Keratinocyte (primary cell): ENCODE results near the gene C11orf52.

Experiments used
- EZH2 ChIP-seq: IDR thresholded peaks from one replicate; pipeline ENCODE4 v1.6.1; 2012; ENCODE audit warnings: inconsistent platforms, mild to moderate bottlenecking, low read length, moderate library complexity
- TF ChIP-seq, protein P1 (sequence below), 3 experiments: IDR thresholded peaks in 1 of 3; conservative IDR thresholded peaks in 1 of 3; optimal IDR thresholded peaks in 1 of 3; 2 replicates in 2 of 3; 3 replicates in 1 of 3; pipeline versions ENCODE3 to v1.5.1; 2011; ENCODE audit warnings: low read length in 3 of 3, mild to moderate bottlenecking in 3 of 3, moderate library complexity in 2 of 3, control low read depth in 1 of 3, inconsistent platforms in 1 of 3; ENCODE audit not compliant: insufficient read depth in 2 of 3; ENCODE audit errors: extremely low read depth in 1 of 3

DNA sequence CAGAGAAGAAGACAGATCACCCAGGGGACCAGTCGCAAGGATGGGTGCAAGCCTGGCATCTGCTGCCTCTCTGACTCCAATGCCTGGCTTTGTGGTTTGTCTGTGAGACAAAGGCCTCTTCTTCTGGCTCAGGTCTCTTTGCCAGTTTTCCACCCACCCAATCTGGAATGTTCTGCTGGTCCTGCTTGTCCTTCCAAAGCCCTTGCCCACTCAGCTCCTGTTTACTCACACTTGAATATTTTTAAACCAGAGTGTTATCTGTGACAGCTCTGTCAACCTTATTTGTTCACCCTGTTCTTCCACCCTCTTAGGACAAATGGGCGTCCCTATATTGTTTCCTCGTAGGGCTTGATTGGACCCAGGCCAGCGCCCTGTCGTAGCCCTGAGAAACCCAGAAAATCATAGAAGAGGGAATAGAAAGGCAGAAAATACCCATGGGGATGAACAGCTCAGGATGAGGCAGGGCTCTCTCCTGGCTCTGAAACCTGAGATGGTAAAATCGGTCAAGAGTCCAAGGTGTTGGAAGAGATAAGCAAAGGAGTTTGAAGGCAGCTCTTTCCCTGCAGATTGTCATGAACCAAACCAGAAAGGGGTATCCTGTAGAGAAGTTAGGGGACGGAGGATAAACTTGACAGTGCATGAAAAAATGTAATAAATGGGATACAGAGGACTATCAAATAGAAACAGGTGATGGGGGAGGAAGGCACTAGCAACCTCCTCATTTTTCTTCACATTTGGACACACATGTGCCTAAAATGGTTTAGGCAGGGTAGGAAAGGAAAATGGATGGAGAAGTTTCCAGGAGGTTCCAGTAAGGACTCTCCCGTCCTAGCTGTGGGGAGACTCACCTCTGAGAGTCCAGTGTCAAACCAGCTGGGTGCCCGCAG lies 7.8 kb upstream of the C11orf52 start:
- TF ChIP-seq EZH2 = no peak
- TF ChIP-seq, protein P1, sequence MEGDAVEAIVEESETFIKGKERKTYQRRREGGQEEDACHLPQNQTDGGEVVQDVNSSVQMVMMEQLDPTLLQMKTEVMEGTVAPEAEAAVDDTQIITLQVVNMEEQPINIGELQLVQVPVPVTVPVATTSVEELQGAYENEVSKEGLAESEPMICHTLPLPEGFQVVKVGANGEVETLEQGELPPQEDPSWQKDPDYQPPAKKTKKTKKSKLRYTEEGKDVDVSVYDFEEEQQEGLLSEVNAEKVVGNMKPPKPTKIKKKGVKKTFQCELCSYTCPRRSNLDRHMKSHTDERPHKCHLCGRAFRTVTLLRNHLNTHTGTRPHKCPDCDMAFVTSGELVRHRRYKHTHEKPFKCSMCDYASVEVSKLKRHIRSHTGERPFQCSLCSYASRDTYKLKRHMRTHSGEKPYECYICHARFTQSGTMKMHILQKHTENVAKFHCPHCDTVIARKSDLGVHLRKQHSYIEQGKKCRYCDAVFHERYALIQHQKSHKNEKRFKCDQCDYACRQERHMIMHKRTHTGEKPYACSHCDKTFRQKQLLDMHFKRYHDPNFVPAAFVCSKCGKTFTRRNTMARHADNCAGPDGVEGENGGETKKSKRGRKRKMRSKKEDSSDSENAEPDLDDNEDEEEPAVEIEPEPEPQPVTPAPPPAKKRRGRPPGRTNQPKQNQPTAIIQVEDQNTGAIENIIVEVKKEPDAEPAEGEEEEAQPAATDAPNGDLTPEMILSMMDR (optimal IDR thresholded peaks at IDR 0.05 in 1 of 3, IDR thresholded peaks at IDR 0.05 in 1 of 3, conservative IDR thresholded peaks at IDR 0.05 in 1 of 3; ENCODE audit: extremely low read depth in 1 of 3, insufficient read depth in 2 of 3, low read length in 3 of 3) = no peak
